Forelimb muscle (tissue), 1 donor: ENCODE results near the gene ACSL6. TPM values are rescaled to one million over a fixed set of nuclear protein-coding genes. Genes with fewer than 3 reads are reported as not detected.

Source experiments
- DNase-seq: peaks from one replicate; pipeline ENCODE4 v3.0.0-alpha.2; 2013; ENCODE audit warnings: low read depth
- polyA plus RNA-seq: library from polyadenylated mRNA; unstranded; fragments of 120-200 nt; gene quantifications from one replicate; pipeline ENCODE4 v1.2.1, GENCODE V29; 2013; ENCODE audit not compliant: insufficient read length

Gene ACSL6, protein sequence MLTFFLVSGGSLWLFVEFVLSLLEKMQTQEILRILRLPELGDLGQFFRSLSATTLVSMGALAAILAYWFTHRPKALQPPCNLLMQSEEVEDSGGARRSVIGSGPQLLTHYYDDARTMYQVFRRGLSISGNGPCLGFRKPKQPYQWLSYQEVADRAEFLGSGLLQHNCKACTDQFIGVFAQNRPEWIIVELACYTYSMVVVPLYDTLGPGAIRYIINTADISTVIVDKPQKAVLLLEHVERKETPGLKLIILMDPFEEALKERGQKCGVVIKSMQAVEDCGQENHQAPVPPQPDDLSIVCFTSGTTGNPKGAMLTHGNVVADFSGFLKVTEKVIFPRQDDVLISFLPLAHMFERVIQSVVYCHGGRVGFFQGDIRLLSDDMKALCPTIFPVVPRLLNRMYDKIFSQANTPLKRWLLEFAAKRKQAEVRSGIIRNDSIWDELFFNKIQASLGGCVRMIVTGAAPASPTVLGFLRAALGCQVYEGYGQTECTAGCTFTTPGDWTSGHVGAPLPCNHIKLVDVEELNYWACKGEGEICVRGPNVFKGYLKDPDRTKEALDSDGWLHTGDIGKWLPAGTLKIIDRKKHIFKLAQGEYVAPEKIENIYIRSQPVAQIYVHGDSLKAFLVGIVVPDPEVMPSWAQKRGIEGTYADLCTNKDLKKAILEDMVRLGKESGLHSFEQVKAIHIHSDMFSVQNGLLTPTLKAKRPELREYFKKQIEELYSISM
- polyA plus RNA-seq = 0.78 TPM

DNA sequence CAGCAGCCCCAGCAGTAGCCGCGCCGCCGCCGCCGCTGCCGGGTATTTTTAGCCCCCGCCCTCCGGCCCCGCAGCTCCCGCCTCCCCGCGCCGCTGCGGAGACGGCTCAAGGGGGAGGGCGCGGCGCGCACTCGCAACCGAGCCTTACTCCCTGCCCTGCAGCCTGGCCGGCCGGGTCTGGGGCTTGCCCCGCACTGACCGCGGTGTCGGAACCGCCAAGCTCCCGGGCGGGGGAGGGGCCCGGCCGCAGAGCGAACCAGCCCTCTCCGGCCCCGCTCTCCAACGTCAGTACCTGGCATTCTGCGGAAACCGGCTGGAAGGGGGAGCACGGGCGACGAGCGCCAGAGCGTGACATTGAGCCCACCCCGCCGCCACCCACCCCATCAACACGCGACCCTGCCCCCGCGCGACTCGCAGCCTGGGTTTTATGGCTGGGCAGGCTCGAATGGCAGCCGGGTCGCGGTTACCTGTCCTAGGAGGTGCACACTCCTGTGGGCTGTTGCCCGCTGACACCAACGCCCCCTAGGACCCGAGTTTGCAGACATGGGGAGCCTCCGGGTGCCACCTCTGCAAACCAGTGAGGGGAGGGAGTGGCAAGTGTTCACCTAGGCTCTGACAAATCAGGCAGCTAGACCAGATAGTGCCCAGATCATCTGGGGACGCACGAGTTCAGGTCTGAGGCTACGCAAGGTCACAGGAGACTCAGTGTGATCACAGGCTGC is at the start of gene ACSL6:
TSS of gene ACSL6 (minus strand) at position 37 of the 722 bp plus-strand sequence. CDS start 105 bp downstream, outside the sequence.
- no peak for DNase-seq

DNA sequence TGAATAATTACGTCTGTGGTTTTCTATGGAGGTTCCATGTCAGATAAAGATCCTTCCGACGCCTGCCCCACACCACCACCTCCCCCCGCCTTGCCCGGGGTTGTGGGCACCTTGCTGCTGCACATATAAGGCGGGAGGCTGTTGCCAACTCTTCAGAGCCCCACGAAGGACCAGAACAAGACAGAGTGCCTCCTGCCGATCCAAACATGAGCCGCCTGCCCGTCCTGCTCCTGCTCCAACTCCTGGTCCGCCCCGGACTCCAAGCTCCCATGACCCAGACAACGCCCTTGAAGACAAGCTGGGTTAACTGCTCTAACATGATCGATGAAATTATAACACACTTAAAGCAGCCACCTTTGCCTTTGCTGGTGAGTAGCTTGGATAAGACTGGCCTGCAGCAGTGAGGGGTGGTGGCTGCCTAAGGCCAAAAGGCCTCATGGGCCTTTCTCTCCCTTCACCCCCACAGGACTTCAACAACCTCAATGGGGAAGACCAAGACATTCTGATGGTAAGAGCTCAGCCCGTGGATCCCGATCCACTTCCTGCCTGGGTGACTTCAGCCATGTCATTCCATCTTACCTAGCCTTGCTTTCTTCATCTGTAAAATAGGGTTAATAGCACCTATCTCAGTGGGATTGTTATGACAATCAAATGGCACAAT is 49.2 kb upstream of the ACSL6 start, which contains the start of gene IL3:
TSS of gene IL3 (plus strand) at position 155 of the 661 bp plus-strand sequence. CDS start at position 207, 52 bp downstream.
- DNase-seq = no peak

DNA sequence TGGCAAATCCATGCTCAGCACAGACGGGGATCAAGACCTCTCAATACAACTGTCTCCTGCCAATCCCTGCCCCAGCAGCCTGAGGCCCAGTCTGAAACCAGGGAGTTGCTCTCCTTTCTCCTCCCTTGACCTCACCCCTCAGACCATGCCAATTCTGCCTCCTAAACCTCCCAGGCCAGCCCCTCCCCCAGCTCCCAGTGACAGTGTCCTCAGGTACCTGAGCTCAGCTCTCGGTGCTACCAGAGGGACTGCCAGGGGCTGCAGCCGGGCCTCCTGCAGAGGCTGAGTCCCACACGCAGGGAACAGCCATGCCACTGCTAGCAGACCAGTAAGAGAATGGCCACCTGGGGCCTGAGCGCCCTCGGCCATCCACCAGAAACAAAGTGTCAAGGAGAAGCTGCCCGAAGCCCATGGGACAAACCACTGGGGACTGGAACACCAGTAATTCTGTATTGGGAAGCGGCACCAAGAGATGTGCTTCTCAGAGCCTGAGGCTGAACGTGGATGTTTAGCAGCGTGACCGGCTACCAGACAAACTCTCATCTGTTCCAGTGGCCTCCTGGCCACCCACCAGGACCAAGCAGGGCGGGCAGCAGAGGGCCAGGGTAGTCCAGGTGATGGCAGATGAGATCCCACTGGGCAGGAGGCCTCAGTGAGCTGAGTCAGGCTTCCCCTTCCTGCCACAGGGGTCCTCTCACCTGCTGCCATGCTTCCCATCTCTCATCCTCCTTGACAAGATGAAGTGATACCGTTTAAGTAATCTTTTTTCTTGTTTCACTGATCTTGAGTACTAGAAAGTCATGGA is 48.4 kb upstream of the ACSL6 start:
- no peak for DNase-seq

DNA sequence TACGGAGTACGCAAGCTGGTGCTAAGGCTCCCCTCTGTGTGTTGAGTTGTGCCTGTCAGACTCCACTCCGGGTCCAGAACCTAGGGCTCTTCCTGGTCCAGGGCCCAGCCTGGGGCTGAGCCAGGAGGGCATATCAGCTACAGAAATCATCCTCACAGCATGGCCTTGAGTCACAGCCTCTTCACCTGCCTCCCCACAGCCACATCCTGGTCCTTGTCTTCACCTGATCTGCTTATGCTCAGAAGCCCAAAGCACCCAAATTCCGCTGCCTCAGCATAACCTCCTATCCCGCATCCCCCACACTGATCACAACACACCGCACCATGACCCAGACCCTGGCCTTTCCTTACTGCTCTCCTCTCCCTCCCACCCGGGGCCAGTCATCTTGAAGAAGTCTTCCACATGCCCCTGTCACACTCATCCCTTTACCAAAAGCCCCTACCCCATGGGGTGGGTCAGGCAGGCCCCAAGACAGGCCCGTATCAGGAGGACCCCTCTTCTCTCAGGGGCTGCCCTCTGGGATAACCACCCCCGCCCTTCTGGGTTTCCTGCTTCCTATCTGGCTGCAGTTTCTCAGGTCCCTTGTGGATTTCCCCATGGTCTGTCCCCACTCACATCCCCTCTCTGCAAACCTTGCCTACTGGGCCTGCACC is 47.7 kb upstream of the ACSL6 start:
- no peak for DNase-seq

DNA sequence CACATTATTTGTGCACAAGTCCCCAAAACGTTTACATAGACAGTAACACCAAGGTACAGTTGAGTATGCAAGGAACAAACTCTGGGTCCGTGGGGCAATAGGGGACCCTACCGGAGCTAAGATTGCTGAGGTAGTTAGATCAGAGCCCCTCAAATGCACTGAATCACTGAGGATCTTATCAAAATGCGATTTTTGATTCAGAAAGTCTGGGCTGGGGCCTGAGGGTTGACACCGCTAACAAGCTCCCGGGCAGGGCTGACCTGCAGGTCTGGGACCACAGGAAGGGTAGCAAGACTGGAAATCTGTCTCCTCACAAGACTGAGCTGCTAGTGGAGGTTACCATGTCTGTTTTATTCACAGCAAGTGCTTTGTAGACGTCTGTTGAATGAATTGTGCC is 47.2 kb upstream of the ACSL6 start:
- DNase-seq = no peak

DNA sequence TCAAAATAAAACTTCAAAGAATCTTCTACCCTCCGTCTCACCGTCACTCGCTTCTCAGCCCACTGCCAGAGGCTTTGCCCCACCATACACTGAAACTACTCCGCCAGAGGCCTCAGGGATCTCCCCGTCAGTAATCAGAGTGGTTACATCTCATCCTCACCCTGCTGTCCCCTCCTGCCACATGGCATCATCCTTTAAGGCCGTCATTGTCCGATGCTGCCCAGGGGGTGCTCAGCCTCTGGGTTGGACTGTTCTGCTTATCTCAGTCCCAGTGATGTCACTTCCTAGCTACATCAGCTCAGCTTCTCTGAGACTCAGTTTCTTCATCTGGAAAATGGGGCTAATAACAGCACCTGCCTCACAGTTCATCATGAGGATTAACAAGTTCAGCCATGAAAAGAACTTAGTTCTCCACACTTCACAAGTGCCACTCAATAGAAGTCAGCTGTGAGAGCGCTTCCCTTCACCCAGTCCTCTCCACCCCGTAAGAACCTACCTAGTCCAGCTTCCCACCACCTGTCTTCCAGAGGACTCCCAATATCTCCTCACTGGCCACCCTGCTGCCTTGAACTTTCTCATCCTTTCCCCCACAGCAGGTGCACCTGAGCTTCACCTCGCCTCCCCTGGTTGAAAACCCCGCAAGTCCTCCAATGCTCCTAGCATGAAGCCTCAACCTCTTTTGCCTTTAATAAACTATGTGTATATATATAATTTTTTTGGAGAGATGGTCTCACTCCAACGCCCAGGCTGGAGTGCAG is 46.2 kb upstream of the ACSL6 start:
- no peak for DNase-seq

DNA sequence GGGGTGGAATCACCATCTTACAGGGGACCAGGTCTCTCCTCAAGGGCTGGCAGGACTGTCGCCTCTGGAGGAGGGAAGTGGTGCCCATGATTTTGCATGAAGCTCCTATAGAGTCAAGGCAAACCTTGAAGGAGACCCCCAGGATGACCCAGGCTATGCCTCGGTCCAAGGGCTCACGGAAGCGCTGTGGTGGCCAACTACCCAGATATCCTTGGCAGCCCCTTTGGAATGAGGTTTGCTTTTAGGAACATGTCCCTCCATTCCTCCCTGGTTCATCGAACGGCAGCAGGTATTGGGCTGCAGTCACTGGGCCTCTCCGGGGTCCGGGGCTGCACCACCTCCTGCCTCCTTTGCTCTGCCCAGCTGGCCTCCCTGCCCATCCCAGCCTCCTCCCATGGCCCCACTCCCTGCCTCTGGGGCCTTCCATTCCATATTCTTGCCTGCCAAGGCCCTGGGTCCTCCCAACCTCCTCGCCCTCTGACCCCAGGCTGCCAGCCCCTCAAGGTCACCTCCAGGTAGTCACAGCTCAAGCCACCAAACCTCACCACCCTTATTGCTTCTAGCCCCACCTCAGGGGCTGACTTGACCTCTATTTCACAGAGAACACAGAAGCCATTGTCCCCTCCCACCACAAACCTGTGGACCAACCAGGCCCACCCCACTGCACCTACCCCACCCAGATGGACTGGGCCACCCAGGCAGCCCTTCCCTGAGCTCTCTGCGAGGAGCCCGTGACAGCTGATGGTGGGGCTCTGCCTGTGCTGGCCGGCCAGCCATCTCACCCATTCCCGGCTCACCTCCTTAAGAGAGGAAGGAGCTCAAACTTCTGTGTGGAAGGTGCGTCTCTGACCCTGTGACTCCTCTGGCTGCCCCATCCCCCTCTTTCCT is 45.4 kb upstream of the ACSL6 start:
- DNase-seq = no peak

DNA sequence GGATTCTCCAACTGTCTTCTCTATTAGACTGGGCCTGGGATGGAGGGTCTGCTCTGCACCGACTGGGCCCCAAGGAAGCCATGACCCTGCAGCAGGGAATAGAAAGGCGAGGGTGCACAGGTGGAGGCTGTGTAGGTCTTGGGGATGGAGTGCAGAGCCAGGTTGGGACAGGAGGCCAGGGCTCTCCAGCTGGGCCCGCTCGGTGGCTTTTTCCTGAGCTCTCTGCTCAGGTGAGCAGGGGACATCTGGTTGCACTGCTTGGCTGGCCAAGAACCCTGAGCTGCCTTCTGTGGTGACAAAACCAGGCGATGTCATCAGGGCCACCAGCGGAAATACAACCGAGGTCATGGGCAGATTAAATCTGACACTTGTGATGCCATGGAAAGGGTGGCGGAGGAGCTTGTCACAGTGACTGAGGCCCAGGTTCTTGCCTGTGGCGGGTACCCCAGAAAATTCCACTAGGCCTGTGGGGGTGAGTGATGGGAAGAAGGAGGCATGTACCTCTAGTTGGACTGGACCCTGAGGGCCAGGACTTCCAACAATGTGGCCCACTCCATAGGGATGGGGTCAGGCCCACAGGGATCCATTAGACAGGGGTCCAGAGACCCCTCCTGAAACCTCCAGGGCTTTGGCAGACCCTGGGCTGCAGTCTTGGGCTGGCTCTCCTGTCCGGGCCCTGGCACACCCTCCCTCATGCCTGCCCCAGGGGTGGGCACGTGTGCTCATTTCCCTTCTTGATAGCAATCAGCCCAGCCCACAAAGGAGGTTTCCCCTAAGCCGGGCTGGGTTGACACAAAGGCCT is 44.6 kb upstream of the ACSL6 start:
- no peak for DNase-seq

DNA sequence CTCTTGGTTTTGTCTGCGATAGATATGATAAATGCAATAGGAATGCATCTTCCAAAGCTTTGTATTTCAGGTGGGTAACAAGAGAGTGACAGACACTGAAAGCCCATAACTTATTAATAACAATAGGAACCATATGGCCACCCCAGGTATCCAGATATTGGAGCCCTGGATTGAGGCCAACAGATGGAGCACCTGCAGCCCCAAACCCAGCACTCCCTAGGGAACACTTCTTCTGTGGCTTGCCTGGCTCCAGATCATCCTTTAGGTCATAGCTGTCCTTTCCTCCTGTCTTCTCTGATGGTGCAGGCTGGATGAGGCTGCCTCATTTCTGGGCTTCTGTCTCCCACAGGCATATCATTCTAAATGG is 44.0 kb upstream of the ACSL6 start:
- no peak for DNase-seq

DNA sequence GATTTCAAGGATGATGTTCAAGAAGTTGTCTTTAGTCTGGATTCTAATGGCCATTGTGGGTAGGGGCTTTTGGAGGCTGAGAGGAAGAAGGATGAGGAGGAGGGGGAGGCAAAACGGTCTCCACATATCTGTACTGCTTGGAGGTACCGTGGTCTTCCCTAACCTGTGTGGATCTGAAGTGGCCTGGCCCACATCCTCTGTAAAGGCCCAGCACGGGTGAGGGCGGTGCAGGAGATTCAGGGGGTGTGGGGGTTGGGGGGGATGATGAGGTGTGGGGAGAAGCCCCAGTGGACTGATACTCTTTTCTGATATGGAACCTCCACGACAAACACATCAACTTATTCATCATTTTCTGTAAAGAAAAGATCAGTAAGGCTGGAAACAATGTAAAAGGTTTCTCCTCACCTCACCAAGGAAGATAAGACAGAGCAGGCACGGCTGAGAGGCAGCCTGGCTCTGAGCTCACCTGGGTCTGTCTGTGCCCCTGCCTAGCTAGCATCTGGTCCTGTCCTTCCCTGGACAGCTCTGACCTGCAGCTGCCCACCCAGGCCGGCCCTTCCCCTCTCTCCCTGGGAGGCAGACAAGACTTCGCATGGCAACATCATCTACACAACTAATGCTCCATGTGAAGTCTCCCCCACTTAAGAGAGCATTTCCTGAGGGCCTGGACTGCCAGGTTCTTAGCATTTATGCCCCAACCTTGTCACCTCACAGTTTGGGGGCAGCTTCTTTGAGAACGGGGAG is 43.4 kb upstream of the ACSL6 start:
- DNase-seq = no peak

DNA sequence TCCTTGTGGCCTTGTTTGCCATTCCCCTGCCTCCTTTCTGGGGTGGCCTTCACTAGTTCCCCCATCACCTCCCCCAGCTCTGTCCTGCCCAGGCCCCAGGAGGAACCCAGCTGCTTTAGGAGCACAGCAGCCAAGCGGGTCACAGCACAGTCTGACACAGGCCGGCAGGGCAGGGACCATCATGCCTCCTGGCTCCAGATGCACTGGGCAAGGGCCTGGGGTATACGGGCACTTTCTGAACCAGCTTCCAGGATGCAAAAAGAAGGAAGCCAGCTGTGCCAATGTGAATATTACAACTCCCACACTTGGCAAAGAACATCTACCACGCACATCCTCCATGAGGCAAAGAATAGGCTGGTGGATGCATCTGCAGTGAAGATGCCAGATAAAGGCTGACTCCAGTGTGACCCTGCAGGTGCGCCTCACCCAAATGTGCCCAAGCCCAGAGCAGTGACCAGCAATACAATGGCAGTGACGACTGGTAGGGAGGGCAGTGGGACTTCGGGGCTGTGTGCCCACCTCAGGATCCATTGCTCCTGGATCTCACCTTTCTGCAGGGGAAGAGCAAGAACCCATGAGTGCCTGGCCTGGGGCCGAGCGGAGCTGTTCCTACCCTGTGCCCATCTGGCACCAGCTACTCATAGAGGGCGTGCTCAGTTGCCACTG is 42.7 kb upstream of the ACSL6 start:
- no peak for DNase-seq

DNA sequence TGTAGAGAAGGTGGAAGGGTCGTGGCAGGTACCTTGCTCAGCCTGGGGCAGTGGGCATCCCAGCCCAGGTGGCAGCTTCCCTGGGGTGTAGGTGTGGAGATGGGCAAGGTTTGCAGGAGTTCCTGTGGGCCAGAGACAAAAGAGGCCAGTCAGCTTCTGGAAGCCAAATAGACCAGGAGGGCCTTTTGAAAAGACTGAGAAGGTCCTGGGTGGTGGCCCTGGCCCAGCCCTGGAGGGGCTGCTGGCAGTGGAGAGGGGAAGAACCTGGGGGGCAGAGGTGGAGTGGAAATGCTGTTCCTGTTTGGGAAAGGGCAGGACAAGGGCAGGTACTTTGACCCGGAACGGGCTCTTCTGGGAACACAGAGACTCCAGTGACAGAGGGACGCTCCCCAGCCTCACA is 42.0 kb upstream of the ACSL6 start:
- DNase-seq = no peak

DNA sequence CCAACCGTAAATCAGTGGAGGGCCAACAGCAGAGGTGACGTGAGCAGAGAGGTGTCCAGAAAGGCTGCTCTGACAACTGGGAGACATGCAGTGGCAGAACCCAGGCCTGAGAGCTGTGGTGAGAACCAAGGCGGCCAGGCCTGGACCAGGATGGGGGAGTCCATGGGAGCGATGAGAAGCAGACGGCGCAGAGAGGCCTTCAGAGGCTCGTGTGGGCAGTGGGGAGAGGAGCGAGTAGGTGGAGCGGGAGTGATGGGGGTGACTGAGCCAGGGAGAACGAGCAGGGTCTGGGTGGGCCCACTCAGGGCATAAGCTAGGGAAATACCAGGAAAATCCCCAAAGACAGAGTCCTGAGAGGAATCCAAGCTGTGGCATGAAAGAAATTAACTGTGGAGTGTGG is 41.1 kb upstream of the ACSL6 start:
- no peak for DNase-seq

DNA sequence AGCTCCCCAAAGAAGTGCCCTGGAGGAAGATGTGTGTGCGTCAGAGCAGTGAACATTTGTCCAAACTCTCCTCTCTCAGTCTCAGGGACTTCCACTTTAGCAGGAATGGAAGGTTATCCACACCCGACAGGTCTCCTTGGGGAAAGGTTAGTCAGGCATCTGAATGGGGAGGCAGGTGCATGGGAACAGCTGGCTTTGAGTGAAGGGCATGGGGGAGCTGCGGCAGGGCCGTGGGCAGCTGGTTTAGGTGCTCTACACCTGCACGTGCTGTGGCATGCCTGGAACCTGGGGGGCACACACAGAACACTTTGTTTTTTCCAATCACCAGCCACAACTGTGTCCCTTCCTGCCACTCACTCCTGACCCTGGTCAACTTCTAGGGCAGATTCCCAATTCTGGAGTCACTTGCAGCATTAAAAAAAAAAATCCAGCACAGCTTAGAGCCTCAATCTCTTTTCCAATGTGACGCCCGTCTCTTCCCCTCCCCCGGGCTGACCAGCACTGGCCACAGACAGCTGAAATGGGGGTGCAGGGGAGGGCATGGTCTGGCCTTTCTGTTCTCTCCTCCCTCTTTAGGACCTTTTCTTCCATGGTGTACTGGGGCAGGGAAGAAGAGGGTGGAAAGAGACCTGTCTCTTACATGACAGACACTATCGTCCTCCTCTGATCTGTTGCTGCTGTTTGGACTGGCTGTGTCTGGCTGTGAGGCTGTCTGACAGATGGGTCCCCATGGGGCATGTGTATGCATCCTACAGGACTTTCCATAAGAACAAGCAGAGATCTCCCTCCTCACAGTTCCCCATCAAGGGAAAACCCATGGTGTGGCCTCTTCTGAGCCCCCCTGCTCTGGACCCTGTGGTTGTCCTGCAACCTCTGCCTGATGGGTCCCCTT is 39.4 kb upstream of the ACSL6 start:
- DNase-seq = no peak

DNA sequence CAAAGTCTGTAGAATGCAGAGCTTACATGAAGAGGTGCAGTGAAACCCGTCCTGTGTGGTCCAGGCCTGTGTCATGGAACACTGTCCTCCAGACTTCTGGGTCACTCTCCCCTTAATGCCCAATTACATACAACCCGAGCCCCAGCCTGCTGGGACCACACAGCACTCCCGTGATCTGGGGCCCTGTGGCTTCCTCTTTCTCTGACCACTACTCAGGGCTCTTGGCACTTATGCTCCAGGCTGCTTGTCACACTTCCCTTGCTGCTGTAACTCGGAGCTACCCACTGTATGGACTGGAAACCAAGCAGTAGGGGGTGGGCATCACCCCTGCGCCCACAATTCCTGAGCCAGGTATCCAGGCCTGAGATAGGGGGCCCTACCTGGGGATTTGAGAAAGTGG is 38.7 kb upstream of the ACSL6 start:
- no peak for DNase-seq

DNA sequence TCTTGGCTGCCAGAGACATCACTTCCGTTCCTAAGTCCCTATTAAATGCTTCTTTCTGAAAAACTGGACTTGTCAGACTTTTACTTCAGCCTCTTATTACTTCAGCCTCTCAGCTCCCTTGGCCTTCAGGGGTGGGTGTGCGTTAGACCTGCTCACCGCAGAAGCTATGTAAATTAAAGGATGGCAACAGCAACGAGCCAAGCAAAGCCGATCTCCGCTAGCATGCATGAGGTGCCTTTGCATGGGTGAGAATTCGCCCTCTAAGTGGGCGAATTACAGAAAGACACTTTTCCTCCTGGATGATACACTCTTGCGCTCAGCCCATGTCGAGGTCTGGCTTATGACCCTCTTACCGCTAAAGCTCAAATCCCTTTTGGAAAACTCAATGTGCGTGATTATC is 38.1 kb upstream of the ACSL6 start:
- DNase-seq = no peak
